OCI-LY3 (cell line): ENCODE results near the gene ARHGAP23.
"Not testable (repeated sequence)": the region's sequence is repeated elsewhere in the genome, so short reads cannot be mapped to it uniquely, and the experiment has no call there.

Source experiments
- EZH2phosphoT487 ChIP-seq: fragments of 200-600 bp; shearing (Covaris generic); IDR thresholded peaks from 2 replicates; pipeline ENCODE4 v1.6.1; 2018; ENCODE audit warnings: antibody characterized with exemption, mixed run types, low read depth
- TF ChIP-seq, protein P1 (sequence below): fragments of 200-600, 300-600 bp; sonication (generic); IDR thresholded peaks from 2 replicates; pipeline ENCODE4 v1.5.1; 2014; ENCODE audit warnings: antibody characterized with exemption, low read length, low read depth

DNA sequence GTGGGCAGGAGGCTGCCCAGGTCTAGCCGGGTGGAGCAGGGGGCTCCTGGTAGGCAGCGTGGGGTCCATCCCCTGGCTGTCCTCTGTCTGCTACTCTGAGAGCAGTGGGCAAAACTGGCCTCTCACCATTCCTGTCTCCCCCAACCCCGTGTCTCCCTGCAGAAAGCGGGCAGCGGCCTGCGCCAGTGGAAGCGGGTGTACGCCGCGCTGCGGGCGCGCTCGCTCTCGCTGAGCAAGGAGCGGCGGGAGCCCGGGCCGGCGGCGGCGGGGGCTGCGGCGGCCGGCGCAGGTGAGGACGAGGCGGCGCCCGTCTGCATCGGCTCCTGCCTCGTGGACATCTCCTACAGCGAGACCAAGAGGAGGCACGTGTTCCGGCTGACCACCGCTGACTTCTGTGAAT is 49.2 kb downstream of the ARHGAP23 start:
- TF ChIP-seq, protein P1, sequence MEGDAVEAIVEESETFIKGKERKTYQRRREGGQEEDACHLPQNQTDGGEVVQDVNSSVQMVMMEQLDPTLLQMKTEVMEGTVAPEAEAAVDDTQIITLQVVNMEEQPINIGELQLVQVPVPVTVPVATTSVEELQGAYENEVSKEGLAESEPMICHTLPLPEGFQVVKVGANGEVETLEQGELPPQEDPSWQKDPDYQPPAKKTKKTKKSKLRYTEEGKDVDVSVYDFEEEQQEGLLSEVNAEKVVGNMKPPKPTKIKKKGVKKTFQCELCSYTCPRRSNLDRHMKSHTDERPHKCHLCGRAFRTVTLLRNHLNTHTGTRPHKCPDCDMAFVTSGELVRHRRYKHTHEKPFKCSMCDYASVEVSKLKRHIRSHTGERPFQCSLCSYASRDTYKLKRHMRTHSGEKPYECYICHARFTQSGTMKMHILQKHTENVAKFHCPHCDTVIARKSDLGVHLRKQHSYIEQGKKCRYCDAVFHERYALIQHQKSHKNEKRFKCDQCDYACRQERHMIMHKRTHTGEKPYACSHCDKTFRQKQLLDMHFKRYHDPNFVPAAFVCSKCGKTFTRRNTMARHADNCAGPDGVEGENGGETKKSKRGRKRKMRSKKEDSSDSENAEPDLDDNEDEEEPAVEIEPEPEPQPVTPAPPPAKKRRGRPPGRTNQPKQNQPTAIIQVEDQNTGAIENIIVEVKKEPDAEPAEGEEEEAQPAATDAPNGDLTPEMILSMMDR: not testable (repeated sequence)
- TF ChIP-seq EZH2phosphoT487: not testable (repeated sequence)
